Suprapubic skin (tissue), 3 donors: ENCODE data around the gene PSME1.

Experiments
- POLR2A ChIP-seq, 2 donors: fragments of 450-650 bp; IDR thresholded peaks; one replicate each; pipeline ENCODE4 v1.6.1; 2017; ENCODE audit warnings: antibody characterized with exemption in 2 of 2, mild to moderate bottlenecking in 2 of 2, moderate library complexity in 2 of 2
- TF ChIP-seq, protein P1 (sequence below), 2 donors: fragments of 200-600 bp in 1 of 2; fragments of 450-650 bp in 1 of 2; sonication (generic) in 1 of 2; IDR thresholded peaks; one replicate each; pipeline ENCODE4 v1.5.1; 2016 to 2019; ENCODE audit warnings: antibody characterized with exemption in 2 of 2, mild to moderate bottlenecking in 1 of 2, moderate library complexity in 1 of 2

DNA sequence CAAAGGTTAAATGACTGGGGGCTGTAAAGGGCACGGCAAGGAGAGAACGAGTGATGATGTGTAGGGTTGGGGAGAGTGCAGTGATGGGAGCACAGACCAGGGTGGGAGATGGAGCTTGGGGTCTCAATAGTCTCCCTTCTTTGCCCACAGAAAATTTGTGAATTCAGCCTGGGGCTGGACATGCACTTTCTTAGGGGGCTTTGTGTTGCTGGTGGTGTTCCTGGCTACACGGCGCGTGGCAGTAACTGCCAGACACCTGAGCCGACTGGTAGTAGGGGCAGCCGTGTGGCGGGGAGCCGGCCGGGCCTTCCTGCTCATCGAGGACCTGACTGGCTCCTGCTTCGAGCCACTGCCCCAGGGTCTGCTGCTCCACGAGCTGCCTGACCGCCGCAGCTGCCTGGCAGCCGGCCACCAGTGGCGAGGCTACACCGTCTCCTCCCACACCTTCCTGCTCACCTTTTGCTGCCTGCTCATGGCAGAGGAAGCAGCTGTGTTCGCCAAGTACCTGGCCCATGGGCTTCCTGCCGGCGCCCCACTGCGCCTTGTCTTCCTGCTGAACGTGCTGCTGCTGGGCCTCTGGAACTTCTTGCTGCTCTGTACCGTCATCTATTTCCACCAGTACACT is 3.8 kb upstream of the PSME1 start:
- TF ChIP-seq, protein P1, sequence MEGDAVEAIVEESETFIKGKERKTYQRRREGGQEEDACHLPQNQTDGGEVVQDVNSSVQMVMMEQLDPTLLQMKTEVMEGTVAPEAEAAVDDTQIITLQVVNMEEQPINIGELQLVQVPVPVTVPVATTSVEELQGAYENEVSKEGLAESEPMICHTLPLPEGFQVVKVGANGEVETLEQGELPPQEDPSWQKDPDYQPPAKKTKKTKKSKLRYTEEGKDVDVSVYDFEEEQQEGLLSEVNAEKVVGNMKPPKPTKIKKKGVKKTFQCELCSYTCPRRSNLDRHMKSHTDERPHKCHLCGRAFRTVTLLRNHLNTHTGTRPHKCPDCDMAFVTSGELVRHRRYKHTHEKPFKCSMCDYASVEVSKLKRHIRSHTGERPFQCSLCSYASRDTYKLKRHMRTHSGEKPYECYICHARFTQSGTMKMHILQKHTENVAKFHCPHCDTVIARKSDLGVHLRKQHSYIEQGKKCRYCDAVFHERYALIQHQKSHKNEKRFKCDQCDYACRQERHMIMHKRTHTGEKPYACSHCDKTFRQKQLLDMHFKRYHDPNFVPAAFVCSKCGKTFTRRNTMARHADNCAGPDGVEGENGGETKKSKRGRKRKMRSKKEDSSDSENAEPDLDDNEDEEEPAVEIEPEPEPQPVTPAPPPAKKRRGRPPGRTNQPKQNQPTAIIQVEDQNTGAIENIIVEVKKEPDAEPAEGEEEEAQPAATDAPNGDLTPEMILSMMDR (IDR thresholded peaks at IDR 0.05): no peak
- no peak for TF ChIP-seq POLR2A (IDR thresholded peaks at IDR 0.05)
